NCI-H748 (cell line): ENCODE measurements around the gene PIPOX.

Source experiments
- DNase-seq: peaks from one replicate; lab custom pipeline; 2025; ENCODE audit not compliant: unreplicated experiment; lab: John Stamatoyannopoulos, UW

The PIPOX gene, protein sequence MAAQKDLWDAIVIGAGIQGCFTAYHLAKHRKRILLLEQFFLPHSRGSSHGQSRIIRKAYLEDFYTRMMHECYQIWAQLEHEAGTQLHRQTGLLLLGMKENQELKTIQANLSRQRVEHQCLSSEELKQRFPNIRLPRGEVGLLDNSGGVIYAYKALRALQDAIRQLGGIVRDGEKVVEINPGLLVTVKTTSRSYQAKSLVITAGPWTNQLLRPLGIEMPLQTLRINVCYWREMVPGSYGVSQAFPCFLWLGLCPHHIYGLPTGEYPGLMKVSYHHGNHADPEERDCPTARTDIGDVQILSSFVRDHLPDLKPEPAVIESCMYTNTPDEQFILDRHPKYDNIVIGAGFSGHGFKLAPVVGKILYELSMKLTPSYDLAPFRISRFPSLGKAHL

GRCh38 chr17:29042679-29043538 lies at the start of gene PIPOX:
Gene PIPOX, plus strand, starts transcription at chr17:29043141. Its CDS starts 85 bp downstream, at chr17:29043226.
- peak; percentile 99 for DNase-seq

DNA sequence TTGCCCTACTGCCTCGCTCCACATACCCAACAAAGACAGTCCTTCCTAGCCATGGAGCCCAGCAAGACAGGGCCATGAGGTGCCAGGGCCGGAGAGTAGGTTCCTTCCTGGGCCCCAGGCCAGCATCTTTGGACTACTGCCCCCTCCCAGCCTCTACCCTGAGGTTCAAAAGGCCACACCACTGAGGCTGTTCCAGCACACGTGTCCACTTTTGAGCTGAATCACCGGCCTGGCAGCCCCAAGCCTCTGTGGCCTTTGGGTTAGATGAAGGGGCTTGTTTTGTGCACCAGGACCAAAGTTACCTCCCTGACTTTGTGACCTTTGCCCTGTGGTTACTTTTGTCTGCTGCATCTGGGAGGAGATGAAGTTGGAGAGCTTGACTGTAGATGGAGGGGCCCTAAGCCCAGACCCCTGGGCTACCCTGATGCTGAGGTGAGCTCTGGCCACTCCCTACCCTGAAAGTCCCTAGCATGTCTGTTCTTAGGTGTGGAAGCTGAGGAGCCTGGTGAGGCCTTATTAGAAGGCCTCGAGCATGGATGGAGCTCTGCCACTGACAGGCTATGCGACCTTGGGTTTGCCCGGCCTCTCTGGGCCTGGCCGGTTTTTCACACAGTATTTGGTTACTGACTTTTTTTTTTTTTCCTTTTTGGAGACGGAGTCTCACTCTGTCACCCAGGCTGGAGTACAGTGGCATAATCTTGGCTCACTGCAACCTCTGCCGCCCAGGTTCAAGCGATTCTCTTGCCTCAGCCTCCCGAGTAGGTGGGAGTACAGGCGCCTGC lies 49.1 kb upstream of the PIPOX start:
- no peak for DNase-seq

DNA sequence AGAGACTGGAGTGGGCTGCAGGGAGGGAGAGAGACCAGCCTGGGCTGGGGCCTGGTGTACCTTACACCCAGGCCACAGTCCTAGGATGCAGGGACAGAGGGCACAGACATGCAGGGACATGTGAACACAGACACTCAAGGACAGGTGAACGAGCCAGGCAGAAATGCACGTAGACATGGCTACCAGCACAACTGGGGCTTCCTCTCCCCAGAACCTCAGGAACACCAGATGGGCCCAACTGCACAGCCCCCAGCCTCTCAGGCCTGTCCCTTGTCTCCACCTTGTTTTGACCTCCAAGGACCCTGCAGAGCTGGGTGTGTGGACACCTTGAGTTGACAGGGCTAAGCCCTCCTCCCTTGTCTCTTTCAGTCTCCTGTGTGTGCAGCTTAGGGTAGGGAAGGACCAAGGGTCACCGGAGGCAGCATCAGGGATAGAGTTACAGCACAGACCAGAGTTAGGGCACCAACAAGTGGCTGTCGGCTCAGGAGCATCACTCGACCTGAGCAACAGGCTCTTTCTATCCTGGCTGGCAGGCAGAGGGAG lies 46.3 kb upstream of the PIPOX start:
- DNase-seq, result no peak

DNA sequence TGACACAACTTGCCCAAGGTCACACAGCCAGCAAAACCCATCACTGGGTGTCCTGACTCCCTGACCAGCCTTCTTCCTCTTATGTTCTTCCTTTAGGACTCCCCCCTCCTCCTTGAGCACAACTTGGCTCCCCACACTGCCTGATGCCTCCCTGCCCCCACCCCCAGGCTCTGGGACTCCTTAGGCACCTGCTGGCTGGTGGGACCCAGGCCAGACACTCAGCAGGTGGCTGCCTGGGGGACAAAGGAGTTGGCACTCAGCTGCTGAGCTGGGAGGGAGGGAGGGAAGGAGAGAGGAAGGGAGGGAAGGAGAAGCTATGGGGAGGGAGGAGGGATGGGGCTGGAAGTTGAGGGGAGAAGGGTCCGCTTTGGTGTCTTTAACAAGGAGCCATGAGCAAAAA lies 45.1 kb upstream of the PIPOX start:
- no peak for DNase-seq

GRCh38 chr17:28999206-28999605 lies 43.7 kb upstream of the PIPOX start:
- no peak for DNase-seq

GRCh38 chr17:29000973-29001372 lies 42.0 kb upstream of the PIPOX start:
- DNase-seq, result no peak

DNA sequence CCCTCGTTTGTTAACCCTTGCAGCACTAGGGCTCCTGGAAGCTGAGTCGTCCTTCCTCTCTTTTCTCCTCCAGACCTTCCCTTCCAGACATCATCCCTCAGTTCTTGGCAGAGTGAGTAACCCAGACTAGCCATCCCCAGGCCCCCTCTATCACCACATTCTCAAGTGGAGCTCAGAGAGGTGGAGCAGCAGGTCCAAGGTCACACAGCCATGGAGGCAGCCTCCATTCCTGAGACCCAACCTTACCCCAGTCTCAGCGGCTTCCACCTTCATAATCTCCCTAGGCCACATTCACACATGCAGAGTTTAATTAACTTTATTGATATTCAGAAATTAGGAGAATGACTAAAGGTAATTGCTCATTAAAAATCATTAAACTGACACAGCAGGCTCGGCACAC lies 40.1 kb upstream of the PIPOX start:
- DNase-seq, result no peak

GRCh38 chr17:29003289-29003688 lies 39.7 kb upstream of the PIPOX start:
- DNase-seq, result no peak

- no peak for DNase-seq
These were observed 38.8 kb upstream of the PIPOX start for GRCh38 chr17:29004081-29004692.

GRCh38 chr17:29005936-29006511 lies 36.9 kb upstream of the PIPOX start, which contains the start of gene SEZ6:
Gene SEZ6, minus strand, starts transcription at chr17:29006033. Its CDS starts 164 bp downstream, at chr17:29005869.
- DNase-seq, result peak; percentile 84

GRCh38 chr17:29007456-29007855 lies 35.5 kb upstream of the PIPOX start:
- no peak for DNase-seq

DNA sequence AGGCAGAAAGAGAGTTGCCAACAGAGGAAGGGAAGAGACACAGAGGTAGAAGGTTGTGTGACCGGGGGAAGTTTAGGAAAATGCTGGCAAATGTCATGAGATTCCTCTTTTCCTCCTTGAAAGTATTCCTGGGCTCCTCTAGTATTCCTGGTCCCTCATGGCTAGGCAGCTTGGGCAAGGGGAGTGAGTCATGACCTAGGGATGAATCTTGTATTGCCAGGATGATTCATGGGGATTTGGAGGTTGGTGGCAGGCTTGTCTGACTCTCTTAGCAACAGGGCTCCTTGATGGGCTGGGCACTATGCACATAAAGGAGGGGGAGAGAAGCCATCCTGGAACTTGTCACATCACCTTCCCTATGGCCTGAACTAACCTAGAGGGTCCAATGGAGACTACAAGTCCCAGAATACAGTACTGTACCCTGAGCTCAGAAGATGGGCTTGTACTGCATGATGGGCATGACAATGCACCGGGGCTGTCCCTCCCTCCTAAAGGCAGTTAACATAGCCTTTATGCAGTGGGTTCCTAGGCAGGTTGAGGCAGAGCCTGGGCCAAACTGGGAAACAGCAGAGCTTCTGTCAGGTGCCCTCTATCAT lies 35.0 kb upstream of the PIPOX start:
- DNase-seq, result no peak

DNA sequence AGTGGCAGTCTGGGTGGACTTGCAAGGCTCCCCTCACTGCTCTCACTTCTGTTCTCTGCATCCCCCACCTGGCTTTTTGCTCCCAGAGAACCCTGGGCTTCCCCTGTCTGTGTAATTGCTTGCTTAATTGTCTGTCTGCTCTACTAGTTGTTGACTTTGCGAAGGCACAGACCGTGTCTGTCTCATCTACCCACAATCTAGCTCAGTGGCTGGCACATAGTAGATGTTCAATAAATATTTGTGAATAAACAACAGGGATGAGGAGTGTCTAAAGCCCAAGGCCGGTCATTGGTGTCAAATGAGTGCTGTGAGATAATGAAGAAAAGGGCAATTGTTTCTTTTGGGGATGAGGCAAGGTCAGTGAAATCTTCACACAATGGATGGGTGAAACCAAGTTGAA lies 34.4 kb upstream of the PIPOX start:
- peak; percentile 45 for DNase-seq

GRCh38 chr17:29010129-29010528 lies 32.8 kb upstream of the PIPOX start:
- no peak for DNase-seq

DNA sequence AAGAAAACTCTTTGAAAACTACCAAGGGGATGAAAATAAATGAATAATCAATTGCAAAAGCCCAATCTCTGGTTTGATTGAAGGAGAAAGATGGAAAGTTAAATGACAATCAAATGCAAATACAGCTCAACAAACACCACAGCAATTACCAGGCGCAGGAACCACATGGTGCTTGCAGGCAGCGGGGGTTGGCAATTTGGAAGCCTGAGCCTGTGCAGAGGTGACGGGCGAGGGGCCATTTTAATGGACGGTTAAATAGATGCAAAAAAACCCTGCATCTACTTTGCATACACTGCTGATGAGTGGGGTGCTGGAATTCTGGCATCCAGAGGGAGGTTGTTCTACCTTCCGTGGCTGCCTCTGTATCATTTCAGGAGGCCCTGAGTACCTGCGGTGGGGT lies 32.4 kb upstream of the PIPOX start:
- DNase-seq, result peak; percentile 46

GRCh38 chr17:29012535-29012934 lies 30.4 kb upstream of the PIPOX start:
- DNase-seq, result peak; percentile 16

DNA sequence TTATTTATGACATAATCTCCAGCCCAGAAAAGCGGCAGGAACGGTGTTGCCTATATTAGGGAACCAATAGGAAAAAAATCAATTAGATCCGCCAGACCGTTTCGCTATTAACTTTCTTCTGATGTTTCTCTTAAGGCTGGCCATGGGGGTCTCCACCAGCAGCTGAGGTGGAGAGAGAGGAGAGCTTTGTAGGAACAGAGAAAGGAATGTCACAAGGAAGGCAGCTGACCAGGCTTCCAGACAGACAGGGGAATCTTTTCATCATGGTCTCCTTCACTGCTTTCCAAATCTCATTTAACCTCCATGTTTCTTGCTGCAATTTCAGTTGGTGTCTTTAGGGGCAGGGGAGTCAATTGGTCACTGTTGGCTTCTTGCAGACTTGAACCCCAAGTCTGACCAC lies 28.2 kb upstream of the PIPOX start:
- no peak for DNase-seq

DNA sequence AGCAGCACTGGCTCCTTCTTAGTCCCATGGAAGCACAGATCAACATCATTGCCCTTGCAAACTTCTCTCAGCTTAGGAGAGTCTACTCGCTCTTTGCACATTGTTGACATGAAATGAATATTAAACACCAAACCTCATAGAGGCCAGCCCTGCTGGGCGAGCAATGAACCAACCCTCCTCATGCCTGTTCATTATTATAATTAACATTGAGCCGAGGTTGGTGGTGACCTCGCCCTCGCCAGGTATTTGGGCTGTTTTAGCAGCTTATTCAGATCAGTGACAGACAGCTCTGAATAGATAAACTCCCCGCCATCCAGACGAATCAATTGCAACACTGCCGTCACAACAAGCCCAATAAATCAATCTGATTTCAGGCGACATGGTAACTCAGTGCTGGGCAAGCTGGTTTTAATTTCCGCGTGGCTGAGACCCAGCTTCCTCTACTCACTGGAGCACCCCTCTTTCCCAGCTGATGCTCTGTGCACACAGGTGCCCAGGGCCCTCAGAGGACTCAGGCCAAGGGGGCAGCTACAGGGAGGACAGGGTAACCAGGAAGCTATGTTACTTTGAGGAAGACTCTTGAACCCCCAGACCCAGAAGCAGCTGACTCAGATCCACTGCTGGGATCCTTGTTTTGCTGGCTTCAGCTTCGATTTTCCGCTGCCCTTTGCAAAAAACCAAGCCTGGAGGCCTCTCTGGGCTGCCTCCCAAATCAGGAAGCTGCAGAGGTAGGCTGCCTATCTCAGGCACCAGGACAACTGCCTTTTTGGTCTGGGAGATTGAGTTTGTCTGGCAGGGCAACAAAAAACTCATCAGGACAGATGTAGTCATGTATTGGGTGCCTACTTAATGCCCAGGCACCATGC lies 26.4 kb upstream of the PIPOX start:
- DNase-seq, result no peak
